Right cardiac atrium (tissue), 5 donors: Measurements from ENCODE around the gene MIS18BP1. TPM values are rescaled to one million over a fixed set of nuclear protein-coding genes. Genes with fewer than 3 reads are reported as not detected.
"Not testable (repeated sequence)": the region's sequence is repeated elsewhere in the genome, so short reads cannot be mapped to it uniquely, and the experiment has no call there.

Source experiments
- ATAC-seq, 2 donors: fragments of 200-7000 bp; cut with Tn5 transposase; one replicate each; pipeline versions ENCODE4 v1.8.0 to v1.9.1; 2020; ENCODE audit warnings: moderate library complexity in 2 of 2, mild to moderate bottlenecking in 1 of 2
- DNase-seq, 3 donors: peaks; one replicate each; pipeline ENCODE4 v3.0.0-alpha.2; 2020
- H3K27ac ChIP-seq: one replicate; pipeline ENCODE4 v1.5.1; 2013; ENCODE audit warnings: mild to moderate bottlenecking, low read length, control low read depth, moderate library complexity
- H3K27me3 ChIP-seq: one replicate; pipeline ENCODE4 v1.6.1; 2013; ENCODE audit not compliant: control insufficient read depth, insufficient read depth
- H3K4me1 ChIP-seq: one replicate; pipeline ENCODE4 v1.6.1; 2013; ENCODE audit warnings: low read length; ENCODE audit not compliant: control insufficient read depth, insufficient read depth
- H3K4me3 ChIP-seq: one replicate; pipeline ENCODE4 v1.5.1; 2013; ENCODE audit warnings: low read length, control low read depth
- H3K9me3 ChIP-seq: one replicate; pipeline ENCODE4 v1.6.1; 2013; ENCODE audit warnings: low read length; ENCODE audit not compliant: control insufficient read depth
- WGBS: extraction: QIAGEN DNeasy Blood & Tissue Kit; methylation state at CpG from one replicate; pipeline ENCODE4 v1.1.7; 2013; 5-methylcytosine and 5-hydroxymethylcytosine counted together
- intact Hi-C, 4 donors: fragments of 100-400 bp; cut with DNase I; formaldehyde crosslinking; loops; one replicate each; pipeline versions ENCODE4 v1.11.0 to v1.14.0; 2022 to 2023
- long read RNA-seq, 4 donors: library from polyadenylated mRNA; unstranded; transcript quantifications; one replicate each; pipeline ENCODE4 v2.0.0, GENCODE V29; 2020 to 2021
- polyA plus RNA-seq: library from polyadenylated mRNA; stranded (reverse); fragments of 200-250 nt; gene quantifications from one replicate; pipeline ENCODE4 v1.2.3, GENCODE V29; 2013
- total RNA-seq, 4 donors: library from RNA; stranded (reverse); fragmentation: NEBNext Ultra II Directional; extraction: Animal tissue kit (Norgen Biotek cat#: 25700); gene quantifications; one replicate each; pipeline ENCODE4 v1.2.1, GENCODE V29; 2021
- donor health status: healthy with polysubstance abuse.
- donor health status: DM: no; HTN: yes; CAD: no.
- donor health status: DM: no; HTN: no; CAD: no.
- donor health status: DM: no; HTN: yes; CAD: no; lungs with severe emphysema.
- donor health status: DM: yes; HTN: yes; CAD: no.

Gene MIS18BP1
- total RNA-seq (1 to 10 TPM; 6.4 to 9.3 (median 8.3) TPM), polyA plus RNA-seq (3.5 TPM)
- long read RNA-seq, donor 1, partial matches to known transcripts = 7 of 9 reads
- long read RNA-seq, donor 1, other reads (novel, unspliced or antisense) = 2 of 9 reads
- long read RNA-seq, donor 2, full-length matches to known transcripts = 1 of 4 reads
- long read RNA-seq, donor 2, partial matches to known transcripts = 2 of 4 reads
- long read RNA-seq, donor 2, other reads (novel, unspliced or antisense) = 1 of 4 reads
- long read RNA-seq, donor 3, partial matches to known transcripts = 17 of 18 reads
- long read RNA-seq, donor 3, other reads (novel, unspliced or antisense) = 1 of 18 reads
- long read RNA-seq, donor 4 = 0 reads

- peak within 1 kb of the TSS; percentile 99 for H3K27ac ChIP-seq
- WGBS = under 1% methylated on average over 61 of the region's 61 CpGs
- DNase-seq (peak; percentile 96 to 98 (median 97)), ATAC-seq (peak; percentile 97 to 98)
- H3K27me3 ChIP-seq = no peaks in the 10 kb centered on the region
- peak within 1 kb of the TSS; percentile 100 for H3K4me3 ChIP-seq
- intact Hi-C loops = loop anchor here in 1 of 4 donors (10.0 kb wide), 1 partner anchor 118 kb away; the partner anchor contains the start of genes FANCM and FKBP3
- H3K4me1 ChIP-seq = peaks cover 2% of the 10 kb centered on the region
- no peaks in the 10 kb centered on the region for H3K9me3 ChIP-seq
Measured at GRCh38 chr14:45253070-45253753, at the start of gene MIS18BP1. Gene MIS18BP1, minus strand, starts transcription at chr14:45253202. Its CDS starts 5,916 bp downstream, at chr14:45247286.

- Histone ChIP-seq H3K9me3 (no peaks in the 10 kb centered on the region), H3K4me3 (no peak overlapping the region), H3K4me1 (no peaks in the 10 kb centered on the region), H3K27me3 (no peaks in the 10 kb centered on the region), H3K27ac (no peak overlapping the region)
- intact Hi-C loops = no loop called here
- WGBS = 82% methylated on average over 4 of the region's 4 CpGs
- DNase-seq (no peak), ATAC-seq (no peak)
Measured at GRCh38 chr14:45298423-45299117, 45.6 kb upstream of the MIS18BP1 start.

- H3K27me3 ChIP-seq, ATAC-seq, H3K4me1 ChIP-seq, intact Hi-C loops, H3K9me3 ChIP-seq, DNase-seq, H3K4me3 ChIP-seq, H3K27ac ChIP-seq: not testable (repeated sequence)
- WGBS = 55% methylated on average over 1 of the region's 1 CpG
Measured at GRCh38 chr14:45294796-45295195, 41.8 kb upstream of the MIS18BP1 start.

GRCh38 chr14:45290547-45290946, 37.5 kb upstream of the MIS18BP1 start:
- Histone ChIP-seq H3K9me3 (no peaks in the 10 kb centered on the region), H3K27me3 (no peaks in the 10 kb centered on the region), H3K4me1 (no peaks in the 10 kb centered on the region), H3K27ac (no peak overlapping the region), H3K4me3 (no peak overlapping the region)
- intact Hi-C loops = no loop called here
- ATAC-seq (no peak), DNase-seq (no peak)

GRCh38 chr14:45287610-45288009, 34.6 kb upstream of the MIS18BP1 start:
- ATAC-seq = no peak
- Histone ChIP-seq H3K4me3 (no peak overlapping the region), H3K4me1 (no peaks in the 10 kb centered on the region), H3K9me3 (no peaks in the 10 kb centered on the region), H3K27me3 (no peaks in the 10 kb centered on the region), H3K27ac (no peak overlapping the region)
- no peak for DNase-seq
- intact Hi-C loops = no loop called here
- WGBS = 59% methylated on average over 2 of the region's 2 CpGs

GRCh38 chr14:45284802-45285201, 31.8 kb upstream of the MIS18BP1 start:
- intact Hi-C loops = no loop called here
- WGBS = 77% methylated on average over 2 of the region's 2 CpGs
- ATAC-seq (no peak), DNase-seq (no peak)
- Histone ChIP-seq H3K9me3 (no peaks in the 10 kb centered on the region), H3K4me1 (no peaks in the 10 kb centered on the region), H3K4me3 (no peak overlapping the region), H3K27me3 (no peaks in the 10 kb centered on the region), H3K27ac (no peak overlapping the region)

GRCh38 chr14:45281731-45282400, 28.9 kb upstream of the MIS18BP1 start:
- H3K9me3 ChIP-seq, intact Hi-C loops, ATAC-seq, H3K4me1 ChIP-seq, H3K27me3 ChIP-seq, DNase-seq, H3K27ac ChIP-seq, H3K4me3 ChIP-seq: not testable (repeated sequence)
- WGBS = 88% methylated on average over 12 of the region's 12 CpGs

GRCh38 chr14:45271858-45272537, 19.0 kb upstream of the MIS18BP1 start:
- Histone ChIP-seq H3K27ac (no peak overlapping the region), H3K4me1 (no peaks in the 10 kb centered on the region), H3K9me3 (no peaks in the 10 kb centered on the region), H3K27me3 (no peaks in the 10 kb centered on the region), H3K4me3 (no peak overlapping the region)
- 76% methylated on average over 6 of the region's 6 CpGs for WGBS
- DNase-seq (no peak), ATAC-seq (no peak)
- intact Hi-C loops = no loop called here

GRCh38 chr14:45270031-45270430, 17.0 kb upstream of the MIS18BP1 start:
- intact Hi-C loops = no loop called here
- 41% methylated on average over 1 of the region's 1 CpG for WGBS
- DNase-seq (no peak), ATAC-seq (no peak)
- Histone ChIP-seq H3K4me1 (no peaks in the 10 kb centered on the region), H3K4me3 (no peak overlapping the region), H3K27me3 (no peaks in the 10 kb centered on the region), H3K27ac (no peak overlapping the region), H3K9me3 (no peaks in the 10 kb centered on the region)

GRCh38 chr14:45267071-45267470, 14.1 kb upstream of the MIS18BP1 start:
- no peak for DNase-seq
- Histone ChIP-seq H3K4me3 (no peak overlapping the region), H3K4me1 (no peaks in the 10 kb centered on the region), H3K27ac (no peak overlapping the region), H3K9me3 (no peaks in the 10 kb centered on the region), H3K27me3 (no peaks in the 10 kb centered on the region)
- peak; percentile 82 to 89 for ATAC-seq
- intact Hi-C loops = loop anchor here in 2 of 4 donors (5.0 kb wide), 1 partner anchor 355 kb away; no protein-coding TSS in a partner anchor
